ENCODE data around the gene NIF3L1. TPM values are rescaled to one million over a fixed set of nuclear protein-coding genes. Genes with fewer than 3 reads are reported as not detected.

The NIF3L1 gene
- total and polyA plus RNA-seq, 2 of the 13 experiments (the other 11 are each of a cell fraction or from before 2014, with no cell fraction given), result 67.9 to 75.2 TPM

GRCh38 chr2:200930947-200931626, 41.9 kb downstream of the NIF3L1 start (continued):
- TF ChIP-seq CBX1 (IDR thresholded peaks at IDR 0.05; ENCODE audit: low read depth), result no peak
- peak; percentile 43 for TF ChIP-seq BCL6 (CRISPR knock-in tag; IDR thresholded peaks at IDR 0.05)
- TF ChIP-seq CEBPG (CRISPR knock-in tag; IDR thresholded peaks at IDR 0.05), result peak; percentile 69
- peak; percentile 38; the same call in 1 of the 2 replicates for TF ChIP-seq TCF7 (IDR thresholded peaks at IDR 0.05; ENCODE audit: low read depth)
- peak in 1 of 2 experiments; percentile 24; a peak in 1 of 4 replicates for TF ChIP-seq EP300 (IDR thresholded peaks at IDR 0.05; ENCODE audit: low read depth in 2 of 2, low read length in 2 of 2)
- TF ChIP-seq EP300 (CRISPR knock-in tag; IDR thresholded peaks at IDR 0.05; ENCODE audit: borderline replicate concordance), result no peak

GRCh38 chr2:200939832-200940231, 50.7 kb downstream of the NIF3L1 start:
- FAIRE-seq, result no peak
- no peaks in the 10 kb centered on the region for H3K9me3 ChIP-seq (ENCODE audit: low read length)
- peaks cover 30 to 84% of the 10 kb centered on the region in 2 experiments for H3K36me3 ChIP-seq (replicated peaks in 1 of 2; ENCODE audit: control insufficient read depth in 1 of 2, insufficient read depth in 2 of 2, low read length in 2 of 2)
- intact Hi-C loops (cut with micrococcal nuclease; ENCODE audit: unreplicated experiment) (no loop called here), in situ Hi-C loops (cut with HindIII; ENCODE audit: extremely low pct_ligation_motif_present, low pct_unique_long_range_greater_than_20kb) (no loop called here)
- 0 out of 2 replicates have a peak, but pooled peaks cover 6% of the 10 kb centered on the region for H4K20me1 ChIP-seq (ENCODE audit: insufficient read depth, low read length)
- ATAC-seq, result no peak
- no peak for TF ChIP-seq ZSCAN20 (CRISPR knock-in tag; IDR thresholded peaks at IDR 0.05; ENCODE audit: borderline replicate concordance)
- WGBS (ENCODE audit: low lambda C conversion rate), result 93% methylated on average over 1 of the region's 1 CpG
- no peak for DNase-seq (ENCODE audit: low spot score)
- H2AFZ ChIP-seq (ENCODE audit: low read length), result no peak overlapping the region
- peaks cover 8% of the 10 kb centered on the region for H3K4me1 ChIP-seq (ENCODE audit: insufficient read depth, low read length)
- H3K4me3 ChIP-seq (replicated peaks in 1 of 3; ENCODE audit: insufficient read depth in 1 of 3, low read depth in 2 of 3, low read length in 3 of 3), result no peak overlapping the region
- ChIA-PET POLR2A (no interaction called here), CTCF (ENCODE audit: low intra/inter-chr PET ratio, low total read pairs) (no interaction called here)
- BruUV-seq (replicated peaks), result no TSS peak
- no peaks in the 10 kb centered on the region for H3K27me3 ChIP-seq (ENCODE audit: control insufficient read depth in 1 of 2, insufficient read depth in 2 of 2, low read length in 2 of 2)
- no peak overlapping the region for H3K27ac ChIP-seq (ENCODE audit: extremely low read length, insufficient read depth, low read length)
- no peak overlapping the region for H3K9ac ChIP-seq (ENCODE audit: insufficient read depth, low read depth, low read length)
- no peak overlapping the region for H3K4me2 ChIP-seq (ENCODE audit: low read depth, low read length)
- H3K79me2 ChIP-seq (ENCODE audit: insufficient read depth, low read length), result no peaks in the 10 kb centered on the region
